GM12878 (cell line): ENCODE data around the gene YY1. TPM values are rescaled to one million over a fixed set of nuclear protein-coding genes. Genes with fewer than 3 reads are reported as not detected.

Experiments
- ATAC-seq: fragments of 200-7000 bp; cut with Tn5 transposase; 3 replicates; pipeline ENCODE4 v1.9.1; 2020; ENCODE audit warnings: mild to moderate bottlenecking, moderate library complexity
- BruUV-seq: library from RNA; stranded (reverse); fragments of 400-500 nt; replicated peaks from 2 replicates; lab custom pipeline; 2021; lab: Mats Ljungman, UMichigan
- CTCF ChIA-PET: fragments of 300-600 bp; sonication (Branson Sonifier 250); formaldehyde crosslinking; extraction: SDS; loops from one replicate; lab custom pipeline; 2021; ENCODE audit warnings: inconsistent platforms; lab: Yijun Ruan, JAX
- POLR2A ChIA-PET: fragments of 350-600 bp; formaldehyde crosslinking; extraction: SDS; loops from one replicate; lab custom pipeline; 2021; ENCODE audit warnings: inconsistent platforms; lab: Charles Lee
- RAD21 ChIA-PET: fragments of 300-600 bp; sonication (Branson Sonifier 250); formaldehyde crosslinking; loops from one replicate; lab custom pipeline; 2023; ENCODE audit warnings: antibody characterized with exemption; ENCODE audit not compliant: unreplicated experiment; lab: Charles Lee
- SMC1A ChIA-PET: fragments of 300-600 bp; sonication (Branson Sonifier 250); formaldehyde crosslinking; loops from one replicate; lab custom pipeline; 2023; ENCODE audit not compliant: unreplicated experiment, uncharacterized antibody; lab: Charles Lee
- DNase-seq: peaks from one replicate; pipeline ENCODE4 v3.0.0-alpha.2; 2011; ENCODE audit warnings: low read depth, low spot score
- FAIRE-seq: peaks from 3 replicates; lab custom pipeline; 2011; peaks lifted over from hg19 to GRCh38; lab: Jason Lieb, UNC
- H2AFZ ChIP-seq: 2 replicates; pipeline ENCODE4 v1.6.0; 2011; ENCODE audit warnings: low read depth, low read length, control low read depth; ENCODE audit not compliant: control insufficient read depth
- H3K27ac ChIP-seq: 2 replicates; pipeline ENCODE4 v1.5.1; 2011; ENCODE audit warnings: control low read depth; ENCODE audit not compliant: control insufficient read depth, insufficient read depth
- H3K27me3 ChIP-seq, 2 experiments: replicated peaks in 1 of 2; 2 replicates each; pipeline versions ENCODE4 v1.6.0 to v1.6.1; 2011; ENCODE audit warnings: low read length in 1 of 2; ENCODE audit not compliant: control insufficient read depth in 2 of 2, insufficient read depth in 2 of 2
- H3K36me3 ChIP-seq, 2 experiments: 2 replicates each; pipeline ENCODE4 v1.5.1; 2011; ENCODE audit warnings: low read length in 1 of 2; ENCODE audit not compliant: control insufficient read depth in 2 of 2, insufficient read depth in 2 of 2
- H3K4me1 ChIP-seq: 2 replicates; pipeline ENCODE4 v1.6.1; 2011; ENCODE audit warnings: mild to moderate bottlenecking, low read length, moderate library complexity, mixed read lengths; ENCODE audit not compliant: control insufficient read depth, insufficient read depth
- H3K4me2 ChIP-seq: 2 replicates; pipeline ENCODE4 v1.6.0; 2011; ENCODE audit warnings: control low read depth; ENCODE audit not compliant: control insufficient read depth, insufficient read depth
- H3K4me3 ChIP-seq: fragments of 200-600 bp; sonication (generic); 2 replicates; pipeline ENCODE4 v1.5.1; 2016
- H3K79me2 ChIP-seq: 2 replicates; pipeline ENCODE4 v1.6.0; 2011; ENCODE audit warnings: low read length; ENCODE audit not compliant: control insufficient read depth, insufficient read depth
- H3K9ac ChIP-seq: 2 replicates; pipeline ENCODE4 v1.8.0; 2011; ENCODE audit warnings: low read length, control low read depth, mixed read lengths; ENCODE audit not compliant: control insufficient read depth, insufficient read depth
- H3K9me3 ChIP-seq: replicated peaks from 3 replicates; pipeline ENCODE4 v1.5.1; 2011; ENCODE audit warnings: mild to moderate bottlenecking, low read length; ENCODE audit not compliant: control insufficient read depth, insufficient read depth
- H4K20me1 ChIP-seq: 2 replicates; pipeline ENCODE4 v1.6.0; 2011; ENCODE audit not compliant: control insufficient read depth, insufficient read depth
- EED ChIP-seq: sonication (generic); IDR thresholded peaks from 2 replicates; pipeline ENCODE4 v1.6.1; 2016; ENCODE audit warnings: antibody characterized with exemption, low read depth
- FOS ChIP-seq: IDR thresholded peaks from 3 replicates; pipeline ENCODE4 v1.6.1; 2011; ENCODE audit warnings: borderline replicate concordance; ENCODE audit not compliant: insufficient read length; ENCODE audit errors: extremely low read depth
- FOXM1 ChIP-seq: IDR thresholded peaks from 2 replicates; pipeline ENCODE4 v1.6.1; 2012; ENCODE audit warnings: low read depth, mild to moderate bottlenecking, inconsistent platforms, low read length, moderate library complexity
- GATAD2B ChIP-seq: fragments of 450-650 bp; conservative IDR thresholded peaks from 2 replicates; pipeline ENCODE4 v1.6.1; 2017; ENCODE audit warnings: low read depth, mild to moderate bottlenecking, moderate library complexity
- IKZF2 ChIP-seq, 2 experiments: fragments of 450-650 bp; IDR thresholded peaks; 2 replicates each; pipeline ENCODE4 v1.6.1; 2017; ENCODE audit warnings: mild to moderate bottlenecking in 2 of 2, moderate library complexity in 2 of 2
- JUNB ChIP-seq: IDR thresholded peaks from 2 replicates; pipeline ENCODE4 v1.6.1; 2016; ENCODE audit warnings: antibody characterized with exemption, mild to moderate bottlenecking
- KDM1A ChIP-seq: fragments of 200-600 bp; sonication (generic); IDR thresholded peaks from 2 replicates; pipeline ENCODE4 v1.6.1; 2016; ENCODE audit warnings: borderline replicate concordance
- KLF5 ChIP-seq: fragments of 450-650 bp; IDR thresholded peaks from 2 replicates; pipeline ENCODE4 v1.6.1; 2014; ENCODE audit warnings: mild to moderate bottlenecking; ENCODE audit not compliant: partially characterized antibody
- LARP7 ChIP-seq: fragments of 450-650 bp; IDR thresholded peaks from 2 replicates; pipeline ENCODE4 v1.6.1; 2017; ENCODE audit warnings: mild to moderate bottlenecking
- PKNOX1 ChIP-seq: fragments of 450-650 bp; IDR thresholded peaks from 2 replicates; pipeline ENCODE4 v1.6.1; 2016; ENCODE audit warnings: mild to moderate bottlenecking
- RAD21 ChIP-seq: IDR thresholded peaks from 2 replicates; pipeline ENCODE4 v1.6.1; 2011; ENCODE audit warnings: mild to moderate bottlenecking, low read depth, low read length, moderate library complexity; ENCODE audit not compliant: insufficient read depth
- SMC3 ChIP-seq: IDR thresholded peaks from 2 replicates; pipeline ENCODE4 v1.6.1; 2011; ENCODE audit warnings: low read length, improper control_type of control experiment, borderline replicate concordance
- SPI1 ChIP-seq: IDR thresholded peaks from 2 replicates; pipeline ENCODE4 v1.6.1; 2011; ENCODE audit warnings: low read depth, mild to moderate bottlenecking, low read length, moderate library complexity, borderline replicate concordance; ENCODE audit not compliant: insufficient read depth
- TCF7 ChIP-seq: IDR thresholded peaks from 2 replicates; pipeline ENCODE4 v1.6.1; 2014; ENCODE audit warnings: antibody characterized with exemption, borderline replicate concordance
- ZBTB33 ChIP-seq: fragments of 450-650 bp; IDR thresholded peaks from 2 replicates; pipeline ENCODE4 v1.6.1; 2017; ENCODE audit warnings: mild to moderate bottlenecking
- ZNF592 ChIP-seq: fragments of 450-650 bp; IDR thresholded peaks from 2 replicates; pipeline ENCODE4 v1.6.1; 2017; ENCODE audit warnings: mild to moderate bottlenecking, moderate library complexity
- WGBS: methylation state at CpG from one replicate; pipeline ENCODE4 v1.1.6; 2016; ENCODE audit warnings: low lambda C conversion rate; ENCODE audit not compliant: insufficient replicate concordance, insufficient coverage; ENCODE audit errors: missing lambda C conversion rate; 5-methylcytosine and 5-hydroxymethylcytosine counted together
- in situ Hi-C: fragments of 300-500 bp; cut with MboI; formaldehyde crosslinking; loops from 9 replicates; pipeline ENCODE4 v1.14.3; 2018; ENCODE audit warnings: mixed read lengths
- intact Hi-C: fragments of 100-400 bp; cut with micrococcal nuclease; formaldehyde crosslinking; loops from one replicate; pipeline ENCODE4 v1.14.2; 2022; ENCODE audit not compliant: unreplicated experiment
- polyA plus RNA-seq, 11 experiments: library from polyadenylated mRNA; depleted of rRNA in 4 of 11; unstranded in 6 of 11; stranded (reverse) in 5 of 11; fragments of >200 nt; fragmentation: Nextera tagmentation in 4 of 11; fragmentation: Illumina TruSeq in 1 of 11; extraction: Ambion mirVana in 4 of 11; extraction: Trizol in 1 of 11; gene quantifications; 1 replicate in 1 of 11; 2 replicates in 10 of 11; pipeline versions ENCODE4 v1.2.1 to v1.2.3, GENCODE V29; 2011 to 2016; ENCODE audit warnings: inconsistent platforms in 2 of 11, missing spikeins in 2 of 11, low read depth in 1 of 11
- total RNA-seq, 4 experiments: library from RNA; depleted of rRNA in 3 of 4; stranded (reverse); fragments of >200 nt in 3 of 4; fragmentation: Illumina TruSeq in 1 of 4; extraction: Trizol in 1 of 4; gene quantifications; 2 replicates each; pipeline versions ENCODE4 v1.2.1 to v1.2.3, GENCODE V29; 2013 to 2021

YY1 gene
- total and polyA plus RNA-seq, 10 of the 15 experiments (the other 5 are each of a cell fraction or from before 2014, with no cell fraction given) = 23.7 to 74.0 (median 39.9) TPM

- no TSS peak for BruUV-seq
- intact Hi-C loops (loop anchor here (2.0 to 5.0 kb wide), 4 partner anchors 17 to 173 kb away; partner anchors contain the start of gene EVL), in situ Hi-C loops (no loop called here)
- H3K27ac ChIP-seq = peak overlapping the region; percentile 74
- WGBS = under 1% methylated on average over 64 of the region's 115 CpGs
- H2AFZ ChIP-seq = peak overlapping the region; percentile 9; the same call in 1 of the 2 replicates
- SMC1A ChIA-PET = interaction anchor here (1.0 to 2.0 kb wide), 7 partner anchors 8 to 137 kb away, joined by 3 to 14 read pairs (median 4); a partner anchor contains a TSS
- DNase-seq (no peak), FAIRE-seq (no peak), ATAC-seq (peak; percentile 52)
- CTCF ChIA-PET = interaction anchor here (1.0 to 2.7 kb wide), 13 partner anchors 14 to 199 kb away, joined by 3 to 14 read pairs (median 6); partner anchors contain the start of gene WDR25
- peaks cover 87% of the 10 kb centered on the region for H3K79me2 ChIP-seq
- H3K4me3 ChIP-seq = peak overlapping the region; percentile 95
- H3K27me3 ChIP-seq = no peaks in the 10 kb centered on the region
- no peaks in the 10 kb centered on the region for H3K36me3 ChIP-seq
- H3K9me3 ChIP-seq = no peaks in the 10 kb centered on the region
- H4K20me1 ChIP-seq = no peaks in the 10 kb centered on the region
- RAD21 ChIA-PET = interaction anchor here (1.0 to 1.7 kb wide), 7 partner anchors 18 to 50 kb away, joined by 3 to 7 read pairs (median 5); no protein-coding TSS in a partner anchor
- H3K4me1 ChIP-seq = no peaks in the 10 kb centered on the region
- POLR2A ChIA-PET = interaction anchor here (1.0 to 1.7 kb wide), 4 partner anchors 18 to 135 kb away, joined by 3 to 9 read pairs (median 4); a partner anchor contains a TSS
- peak overlapping the region; percentile 48; the same call in 1 of the 2 replicates for H3K4me2 ChIP-seq
- H3K9ac ChIP-seq = peak overlapping the region; percentile 81
- TF ChIP-seq SPI1 = no peak
- no peak; the same call in 1 of the 2 replicates for TF ChIP-seq LARP7
- TF ChIP-seq FOXM1 = no peak
- TF ChIP-seq PKNOX1 = no peak
- TF ChIP-seq JUNB = no peak
- TF ChIP-seq TCF7 = no peak
- TF ChIP-seq GATAD2B = peak; percentile 30; the same call in 1 of the 2 replicates
- peak; percentile 67 for TF ChIP-seq EED
- TF ChIP-seq ZNF592 = no peak
- no peak for TF ChIP-seq ZBTB33
- peak; percentile 29; the same call in 1 of the 2 replicates for TF ChIP-seq RAD21
- TF ChIP-seq IKZF2 (IDR thresholded peaks at IDR 0.05) = peak; percentile 63 to 76
- TF ChIP-seq KLF5 = no peak
- peak; percentile 22; the same call in 1 of the 2 replicates for TF ChIP-seq SMC3
- TF ChIP-seq KDM1A = no peak
- TF ChIP-seq FOS = no peak
These were observed 1.1 kb downstream of the YY1 start for GRCh38 chr14:100239840-100240667.
